ENCODE data around the gene PTPN3. TPM values are rescaled to one million over a fixed set of nuclear protein-coding genes. Genes with fewer than 3 reads are reported as not detected.

The PTPN3 gene
- total RNA-seq, 3 donors from 2014 or later (not counting 1 experiment from before 2014, with no cell fraction given), result not detected

DNA sequence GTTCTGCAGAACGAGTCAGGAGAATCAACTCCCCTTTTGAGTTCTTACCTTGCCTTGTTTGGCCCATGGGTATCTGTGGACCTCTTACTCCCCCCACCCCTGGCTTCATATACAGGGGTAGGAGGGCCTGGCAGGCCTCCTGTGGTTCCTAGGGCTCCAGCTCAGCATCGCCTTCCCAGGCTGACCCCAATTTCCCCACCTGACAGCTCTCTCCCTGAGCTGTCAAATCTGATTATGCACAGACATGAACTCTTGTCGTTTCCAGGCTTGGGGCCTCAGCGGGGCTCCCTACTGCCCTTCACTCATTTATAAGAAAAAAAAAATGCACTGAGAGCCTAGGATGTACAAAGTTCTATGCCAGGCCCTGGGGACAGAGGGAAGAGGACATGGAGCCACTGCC lies 67.9 kb downstream of the PTPN3 start:
- Histone ChIP-seq H3K9me3 (ENCODE audit: control insufficient read depth, insufficient read depth, low read length) (no peaks in the 10 kb centered on the region), H3K27ac (ENCODE audit: low read length) (no peak overlapping the region), H3K27me3 (ENCODE audit: control insufficient read depth, insufficient read depth, low read length) (no peaks in the 10 kb centered on the region), H3K36me3 (ENCODE audit: control insufficient read depth, insufficient read depth, low read length) (no peaks in the 10 kb centered on the region), H3K4me3 (ENCODE audit: low read length) (no peak overlapping the region), H3K4me1 (ENCODE audit: control insufficient read depth, insufficient read depth, low read length) (no peaks in the 10 kb centered on the region)
- WGBS (ENCODE audit: insufficient coverage), result 67% methylated on average over 4 of the region's 4 CpGs
- no peak overlapping the region for H3K4me3 Mint-ChIP-seq
- H3K36me3 Mint-ChIP-seq, result no peaks in the 10 kb centered on the region
- TF ChIP-seq, protein P1, sequence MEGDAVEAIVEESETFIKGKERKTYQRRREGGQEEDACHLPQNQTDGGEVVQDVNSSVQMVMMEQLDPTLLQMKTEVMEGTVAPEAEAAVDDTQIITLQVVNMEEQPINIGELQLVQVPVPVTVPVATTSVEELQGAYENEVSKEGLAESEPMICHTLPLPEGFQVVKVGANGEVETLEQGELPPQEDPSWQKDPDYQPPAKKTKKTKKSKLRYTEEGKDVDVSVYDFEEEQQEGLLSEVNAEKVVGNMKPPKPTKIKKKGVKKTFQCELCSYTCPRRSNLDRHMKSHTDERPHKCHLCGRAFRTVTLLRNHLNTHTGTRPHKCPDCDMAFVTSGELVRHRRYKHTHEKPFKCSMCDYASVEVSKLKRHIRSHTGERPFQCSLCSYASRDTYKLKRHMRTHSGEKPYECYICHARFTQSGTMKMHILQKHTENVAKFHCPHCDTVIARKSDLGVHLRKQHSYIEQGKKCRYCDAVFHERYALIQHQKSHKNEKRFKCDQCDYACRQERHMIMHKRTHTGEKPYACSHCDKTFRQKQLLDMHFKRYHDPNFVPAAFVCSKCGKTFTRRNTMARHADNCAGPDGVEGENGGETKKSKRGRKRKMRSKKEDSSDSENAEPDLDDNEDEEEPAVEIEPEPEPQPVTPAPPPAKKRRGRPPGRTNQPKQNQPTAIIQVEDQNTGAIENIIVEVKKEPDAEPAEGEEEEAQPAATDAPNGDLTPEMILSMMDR (IDR thresholded peaks at IDR 0.05), result no peak
- H3K27ac Mint-ChIP-seq, result no peak overlapping the region
- no peaks in the 10 kb centered on the region for H3K4me1 Mint-ChIP-seq
- H3K27me3 Mint-ChIP-seq (ENCODE audit: low read depth in 2 of 2), result peaks cover 4 to 12% of the 10 kb centered on the region in 2 donors
- DNase-seq (no peak), ATAC-seq (no peak)
- H3K9me3 Mint-ChIP-seq, result no peaks in the 10 kb centered on the region
- intact Hi-C loops (cut with micrococcal nuclease), result no loop called here

DNA sequence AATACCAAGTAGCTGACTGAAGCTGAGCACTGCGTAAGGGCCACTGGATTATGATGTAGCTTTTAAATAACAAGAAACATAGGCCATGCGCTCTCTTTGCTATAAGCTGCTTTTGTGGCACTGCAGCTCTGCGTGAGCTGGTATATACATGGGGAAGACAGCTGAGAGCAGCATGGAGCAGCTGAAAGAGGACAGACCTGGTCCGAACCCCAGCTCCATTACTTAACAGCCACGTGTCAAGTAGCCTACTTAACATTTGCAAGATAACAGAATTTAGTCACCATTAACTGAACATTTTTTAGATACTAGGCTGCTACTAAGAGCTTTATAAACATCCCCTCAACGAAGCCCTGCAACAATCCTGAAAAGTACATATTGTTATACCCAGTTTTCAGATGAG lies 69.3 kb downstream of the PTPN3 start:
- 87% methylated on average over 6 of the region's 6 CpGs for WGBS (ENCODE audit: insufficient coverage)
- ATAC-seq, result no peak

DNA sequence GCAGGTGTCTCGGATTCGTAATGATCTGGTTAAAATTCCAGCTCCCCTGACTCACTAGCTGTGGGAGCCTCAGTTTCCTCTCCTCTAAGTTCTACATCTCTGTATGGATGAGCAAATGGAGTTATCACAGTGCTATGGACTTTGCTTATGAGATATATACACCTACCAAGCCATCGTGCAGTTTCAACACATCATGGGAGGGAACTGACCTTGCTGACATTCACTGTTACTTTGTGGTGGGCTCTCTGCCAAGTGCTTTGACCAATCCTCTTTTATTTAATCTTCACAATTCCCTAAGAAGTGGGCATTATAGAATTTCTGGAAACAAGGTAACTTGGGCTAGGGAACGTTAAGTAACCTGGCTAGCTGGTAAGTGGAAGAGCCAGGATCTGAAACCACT lies 70.2 kb downstream of the PTPN3 start:
- TF ChIP-seq, protein P1 (IDR thresholded peaks at IDR 0.05), result no peak
- peaks cover 4 to 12% of the 10 kb centered on the region in 2 donors for H3K27me3 Mint-ChIP-seq (ENCODE audit: low read depth in 2 of 2)
- H3K4me1 Mint-ChIP-seq, result no peaks in the 10 kb centered on the region
- ATAC-seq, result no peak
- Histone ChIP-seq H3K9me3 (ENCODE audit: control insufficient read depth, insufficient read depth, low read length) (no peaks in the 10 kb centered on the region), H3K4me3 (ENCODE audit: low read length) (no peak overlapping the region), H3K27ac (ENCODE audit: low read length) (no peak overlapping the region), H3K4me1 (ENCODE audit: control insufficient read depth, insufficient read depth, low read length) (no peaks in the 10 kb centered on the region), H3K27me3 (ENCODE audit: control insufficient read depth, insufficient read depth, low read length) (no peaks in the 10 kb centered on the region), H3K36me3 (ENCODE audit: control insufficient read depth, insufficient read depth, low read length) (no peaks in the 10 kb centered on the region)
- WGBS (ENCODE audit: insufficient coverage), result 90% methylated on average over 2 of the region's 4 CpGs
- intact Hi-C loops (cut with micrococcal nuclease), result no loop called here
- no peak for DNase-seq
- H3K27ac Mint-ChIP-seq, result no peak overlapping the region
- no peaks in the 10 kb centered on the region for H3K36me3 Mint-ChIP-seq
- H3K9me3 Mint-ChIP-seq, result no peaks in the 10 kb centered on the region
- no peak overlapping the region for H3K4me3 Mint-ChIP-seq

More for the DNA sequence above, 69.3 kb downstream of the PTPN3 start:
- intact Hi-C loops (cut with micrococcal nuclease), result no loop called here
- H3K27me3 ChIP-seq (ENCODE audit: control insufficient read depth, insufficient read depth, low read length), result no peaks in the 10 kb centered on the region
- no peaks in the 10 kb centered on the region for H3K4me1 ChIP-seq (ENCODE audit: control insufficient read depth, insufficient read depth, low read length)
- Mint-ChIP-seq H3K27me3 (ENCODE audit: low read depth in 2 of 2) (peaks cover 4 to 12% of the 10 kb centered on the region in 2 donors), H3K27ac (no peak overlapping the region), H3K9me3 (no peaks in the 10 kb centered on the region), H3K4me3 (no peak overlapping the region), H3K4me1 (no peaks in the 10 kb centered on the region), H3K36me3 (no peaks in the 10 kb centered on the region)
- H3K9me3 ChIP-seq (ENCODE audit: control insufficient read depth, insufficient read depth, low read length), result no peaks in the 10 kb centered on the region
- H3K4me3 ChIP-seq (ENCODE audit: low read length), result no peak overlapping the region
- DNase-seq, result no peak
- no peaks in the 10 kb centered on the region for H3K36me3 ChIP-seq (ENCODE audit: control insufficient read depth, insufficient read depth, low read length)
- no peak overlapping the region for H3K27ac ChIP-seq (ENCODE audit: low read length)
- TF ChIP-seq, protein P1 (IDR thresholded peaks at IDR 0.05), result no peak

DNA sequence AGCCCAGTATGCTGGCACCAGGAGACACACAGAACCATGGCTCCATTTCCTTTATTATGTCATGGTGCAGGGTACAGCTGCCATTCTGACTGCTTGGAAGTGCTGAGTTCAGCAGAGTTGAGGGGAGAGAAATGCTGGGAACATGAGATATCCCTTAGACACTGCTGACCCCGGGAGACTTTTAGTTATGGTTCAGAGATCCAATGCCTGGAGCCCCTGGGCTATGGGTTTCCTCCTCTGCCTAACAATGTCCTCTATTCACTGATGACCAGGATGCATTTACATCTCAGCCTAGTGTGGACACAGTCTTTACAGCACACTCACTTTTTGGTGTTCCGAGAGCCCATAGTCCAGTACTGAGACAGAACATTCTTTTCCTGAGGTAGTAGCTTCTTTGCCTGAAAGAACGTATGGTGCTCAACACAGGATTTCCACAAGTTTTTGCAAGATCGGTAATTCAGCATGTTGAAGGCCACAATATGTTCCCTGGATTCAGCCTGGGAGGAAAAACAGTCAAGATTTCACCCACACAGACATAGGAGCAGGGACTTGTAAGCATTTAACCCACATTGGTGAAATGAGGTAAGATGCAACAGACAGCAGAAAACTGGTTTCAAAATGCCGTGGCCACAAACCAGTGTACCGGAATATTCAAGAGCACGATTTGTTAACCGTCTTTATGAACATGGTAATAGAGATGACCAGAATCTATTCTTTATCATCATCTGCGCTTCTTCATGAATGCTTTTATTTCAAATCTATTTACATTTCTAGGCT lies 71.3 kb downstream of the PTPN3 start:
- Histone ChIP-seq H3K4me3 (ENCODE audit: low read length) (no peak overlapping the region), H3K4me1 (ENCODE audit: control insufficient read depth, insufficient read depth, low read length) (no peaks in the 10 kb centered on the region), H3K27ac (ENCODE audit: low read length) (no peak overlapping the region), H3K27me3 (ENCODE audit: control insufficient read depth, insufficient read depth, low read length) (no peaks in the 10 kb centered on the region), H3K9me3 (ENCODE audit: control insufficient read depth, insufficient read depth, low read length) (no peaks in the 10 kb centered on the region), H3K36me3 (ENCODE audit: control insufficient read depth, insufficient read depth, low read length) (no peaks in the 10 kb centered on the region)
- TF ChIP-seq, protein P1 (IDR thresholded peaks at IDR 0.05), result no peak
- Mint-ChIP-seq H3K36me3 (no peaks in the 10 kb centered on the region), H3K4me3 (no peak overlapping the region), H3K4me1 (no peaks in the 10 kb centered on the region), H3K27ac (no peak overlapping the region), H3K9me3 (no peaks in the 10 kb centered on the region), H3K27me3 (ENCODE audit: low read depth in 2 of 2) (peaks cover 4 to 12% of the 10 kb centered on the region in 2 donors)
- intact Hi-C loops (cut with micrococcal nuclease), result no loop called here
- ATAC-seq, result no peak
- no peak for DNase-seq
- WGBS (ENCODE audit: insufficient coverage), result 83% methylated on average over 9 of the region's 9 CpGs

Measured in natural killer cell (primary cell).